GM21526 (cell line): Measurements from ENCODE around the gene ELMOD1.
"Not testable (repeated sequence)": the region's sequence is repeated elsewhere in the genome, so short reads cannot be mapped to it uniquely, and the experiment has no call there.

Source experiments
- ATAC-seq: cut with Tn5 transposase; IDR thresholded peaks from one replicate; pipeline ENCODE4 v1.9.1; 2021; ENCODE audit warnings: moderate library complexity; ENCODE audit not compliant: unreplicated experiment, low FRiP score

ELMOD1 gene

DNA sequence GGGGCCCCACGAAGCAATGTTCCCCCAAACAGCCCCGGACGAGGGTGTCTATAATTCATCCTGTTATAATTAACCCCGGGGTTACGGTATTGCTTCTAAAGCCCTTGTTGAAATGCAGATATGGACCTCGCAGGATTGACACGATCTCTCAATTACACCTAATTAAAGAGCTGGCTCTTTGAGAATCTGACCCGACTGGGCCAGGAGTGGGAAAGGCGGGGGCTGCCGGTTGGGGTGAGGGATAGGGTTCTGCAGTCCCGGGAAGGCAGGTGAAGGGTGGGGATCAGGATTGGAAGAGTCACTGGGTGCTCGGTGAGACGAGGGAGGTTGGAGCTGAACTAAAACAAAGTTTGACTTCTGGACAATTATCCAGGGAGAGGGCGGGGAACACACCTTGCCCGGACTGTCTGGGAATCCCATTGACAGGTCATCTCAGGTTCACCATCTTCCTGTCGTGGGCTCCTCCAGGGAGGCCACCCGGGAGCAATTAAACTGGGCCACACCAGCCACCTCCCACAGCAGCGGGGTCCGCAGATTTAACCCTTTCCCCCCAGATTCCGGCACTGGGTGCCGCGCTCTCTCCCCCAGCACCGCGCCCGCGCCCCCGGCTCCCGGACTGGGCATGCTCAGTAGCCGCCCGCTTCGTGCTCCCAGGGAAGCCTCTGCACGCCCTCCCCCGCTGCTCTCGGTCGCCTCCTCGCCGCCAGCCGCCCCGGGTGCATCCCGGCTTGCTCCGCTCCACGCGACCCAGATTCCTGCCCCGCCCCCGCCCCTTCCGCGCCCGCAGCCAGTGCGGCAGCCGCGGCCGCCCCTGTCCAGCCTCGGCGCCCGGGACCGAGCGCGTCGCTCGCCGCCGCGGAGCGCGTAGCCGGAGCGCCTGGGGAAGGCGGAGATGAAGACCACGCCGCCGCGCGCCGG is at the start of gene ELMOD1:
Gene ELMOD1, plus strand, starts transcription at position 688 of the 918 bp plus-strand sequence. CDS start 27,043 bp downstream, outside the sequence.
- ATAC-seq, result peak; percentile 52

DNA sequence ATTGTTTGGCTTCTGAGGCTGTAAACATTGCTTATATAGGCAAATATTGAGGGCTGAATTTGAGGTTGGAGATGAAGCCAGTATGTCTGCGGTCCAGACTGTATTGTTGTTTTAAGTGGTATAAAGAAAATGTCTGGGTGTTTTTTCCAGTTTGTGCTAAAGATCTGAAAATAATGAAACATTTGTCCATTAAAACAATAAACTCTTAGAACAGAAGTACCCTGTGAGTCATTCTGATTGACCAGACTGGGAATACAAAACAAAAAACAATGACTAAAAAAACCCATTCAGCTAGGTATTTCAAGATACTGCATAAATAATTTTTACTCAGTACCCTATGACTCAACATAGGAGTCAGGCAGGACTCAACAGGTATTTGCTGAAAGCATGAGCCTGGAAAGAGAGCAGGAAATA is 45.8 kb upstream of the ELMOD1 start:
- no peak for ATAC-seq

DNA sequence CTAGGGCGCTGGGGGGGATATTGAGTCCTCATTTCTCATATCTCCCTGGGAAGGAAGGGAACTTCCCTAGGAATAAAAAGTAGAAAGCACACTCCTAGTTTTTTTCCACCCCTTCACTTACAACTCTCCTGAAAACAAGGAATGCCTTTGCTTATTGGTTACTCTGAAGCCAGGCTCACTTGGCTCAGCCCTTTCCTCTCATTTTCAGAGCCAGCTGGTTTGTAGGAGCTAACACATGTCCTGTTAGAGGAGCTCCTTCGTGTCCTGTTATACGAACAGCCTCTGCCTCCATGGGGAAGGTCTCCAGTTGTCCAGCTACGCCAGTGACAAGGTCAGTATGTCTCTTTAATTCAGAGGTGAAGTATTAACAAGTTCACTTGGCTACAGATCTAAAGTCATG is 43.0 kb upstream of the ELMOD1 start:
- ATAC-seq, result no peak

DNA sequence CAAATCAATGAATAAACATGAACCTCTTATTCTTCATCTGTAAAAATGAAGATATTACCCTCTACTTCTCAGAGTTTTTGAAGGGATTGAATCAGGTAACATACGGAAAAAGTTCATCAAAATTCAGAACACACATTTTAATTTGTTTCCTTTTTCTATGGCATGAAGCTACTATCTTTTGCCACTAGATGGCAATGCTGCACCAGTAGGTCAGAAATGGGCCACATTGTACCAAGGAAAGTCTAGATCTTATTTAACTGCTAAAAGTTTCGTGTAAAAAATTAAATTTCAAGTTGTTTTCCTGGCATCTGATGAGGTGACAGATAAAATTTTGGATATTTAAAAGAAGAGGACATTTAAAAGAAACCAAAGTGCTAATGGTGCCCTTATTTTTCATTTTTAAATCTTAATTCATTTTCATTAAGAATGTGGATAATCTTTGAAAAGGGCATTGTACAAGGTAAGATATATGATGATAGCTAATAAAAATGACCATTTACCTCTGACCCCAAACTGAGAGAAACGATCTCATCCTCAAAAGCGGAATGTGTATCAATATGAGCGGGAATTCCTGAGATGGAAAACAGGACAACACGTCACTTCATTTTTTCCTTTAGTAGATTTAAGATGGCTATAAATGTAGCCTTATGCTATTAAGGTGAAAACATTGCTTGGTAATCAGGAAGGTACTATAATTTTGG is 41.5 kb upstream of the ELMOD1 start:
- ATAC-seq, result no peak

DNA sequence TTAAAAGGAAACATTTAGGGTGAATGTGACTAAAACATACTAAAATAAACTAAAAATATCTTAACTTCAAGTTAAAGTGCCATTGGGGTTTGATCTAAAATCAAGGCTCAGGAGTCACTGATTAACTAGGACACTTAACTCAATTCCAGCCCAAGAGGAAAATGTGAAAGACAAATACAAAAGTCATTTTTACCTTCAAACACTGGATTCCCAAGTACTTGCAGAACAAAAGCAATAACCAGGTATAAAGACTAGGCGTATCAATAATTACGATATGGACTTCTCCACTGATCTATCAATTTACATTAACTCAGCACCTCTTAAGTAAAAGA is 41.0 kb upstream of the ELMOD1 start:
- no peak for ATAC-seq

DNA sequence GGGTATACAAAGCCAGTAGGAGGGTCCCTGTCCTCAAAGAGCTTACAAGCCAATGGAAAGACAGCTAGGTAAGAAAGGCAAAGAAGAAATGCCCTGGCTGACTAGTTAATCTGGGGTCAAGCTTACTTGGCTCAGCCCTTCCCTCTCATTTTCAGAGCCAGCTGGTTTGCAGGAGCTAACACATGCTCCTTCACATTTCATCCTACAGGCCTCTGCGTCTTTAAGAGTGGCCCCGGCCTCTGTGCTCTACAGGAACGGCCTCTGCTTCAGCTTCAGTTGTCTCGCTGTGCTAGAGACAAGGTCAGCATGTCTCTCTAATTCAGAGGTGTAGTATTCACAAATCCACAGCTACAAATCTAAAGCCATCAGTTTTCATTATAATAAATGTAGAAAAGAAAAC is 40.6 kb upstream of the ELMOD1 start:
- no peak for ATAC-seq

DNA sequence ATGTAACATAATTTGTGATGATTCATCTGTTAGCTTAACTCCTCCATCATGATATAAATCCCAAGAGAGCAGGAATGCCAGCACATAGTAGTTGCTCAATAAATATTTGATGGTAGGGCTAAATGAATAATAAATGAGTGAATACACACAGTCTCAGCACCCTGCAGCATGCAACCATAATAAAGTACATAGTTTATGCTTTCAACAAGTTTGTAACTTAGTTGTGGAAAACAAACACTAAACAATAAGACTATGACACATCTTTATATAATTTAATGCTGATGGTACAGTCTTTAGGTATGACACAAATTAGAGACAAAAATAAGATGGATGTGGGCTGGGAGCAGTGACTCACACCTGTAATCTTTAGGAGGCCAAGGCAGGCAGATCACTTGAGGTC is 29.3 kb upstream of the ELMOD1 start:
- no peak for ATAC-seq

DNA sequence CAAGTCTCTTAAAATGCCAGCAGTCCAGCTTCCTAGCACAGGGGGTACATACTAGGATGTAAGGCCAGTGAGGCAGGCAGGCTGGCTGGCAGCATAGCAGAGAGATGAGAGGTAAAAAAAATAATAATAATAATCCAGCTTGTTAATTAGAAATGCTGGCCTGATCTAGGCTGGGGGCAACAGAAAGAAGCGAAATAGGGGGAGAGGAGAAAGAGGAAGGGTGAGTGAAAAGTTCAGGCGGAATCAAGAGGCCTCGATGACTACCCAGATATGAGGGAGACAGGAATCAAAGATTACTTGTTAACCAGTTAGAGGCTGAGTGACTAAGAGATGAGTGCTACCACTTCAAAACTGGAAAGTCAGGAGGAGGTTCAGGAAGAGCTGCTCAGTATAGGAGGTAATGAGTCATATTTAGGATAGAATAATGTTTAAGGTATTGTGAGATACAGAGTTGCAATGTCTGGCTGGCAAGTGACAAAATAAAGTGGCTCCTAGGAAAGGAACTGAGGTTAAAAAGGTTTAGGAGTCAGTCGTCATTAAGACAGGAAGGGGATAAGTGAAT is 28.2 kb upstream of the ELMOD1 start:
- ATAC-seq, result no peak

DNA sequence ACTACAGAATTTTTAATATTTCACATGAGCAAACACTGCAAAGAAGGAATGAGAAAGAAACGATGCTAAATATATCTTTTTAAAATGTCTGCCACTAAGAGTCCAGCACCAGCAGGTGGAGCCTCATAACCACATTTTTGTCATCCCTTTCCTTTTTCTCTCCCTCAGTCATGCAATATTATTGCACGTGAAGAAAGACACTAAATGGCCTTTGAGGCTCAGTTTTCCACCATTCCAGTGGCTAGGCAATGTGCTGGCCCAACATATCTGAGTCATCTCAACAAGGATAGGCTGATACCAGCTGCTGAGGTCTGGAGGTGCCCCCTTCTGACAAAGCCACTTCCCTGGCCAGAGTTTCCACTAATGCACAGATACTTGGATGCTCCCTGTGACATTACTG is 27.2 kb upstream of the ELMOD1 start:
- ATAC-seq, result peak; percentile 42

DNA sequence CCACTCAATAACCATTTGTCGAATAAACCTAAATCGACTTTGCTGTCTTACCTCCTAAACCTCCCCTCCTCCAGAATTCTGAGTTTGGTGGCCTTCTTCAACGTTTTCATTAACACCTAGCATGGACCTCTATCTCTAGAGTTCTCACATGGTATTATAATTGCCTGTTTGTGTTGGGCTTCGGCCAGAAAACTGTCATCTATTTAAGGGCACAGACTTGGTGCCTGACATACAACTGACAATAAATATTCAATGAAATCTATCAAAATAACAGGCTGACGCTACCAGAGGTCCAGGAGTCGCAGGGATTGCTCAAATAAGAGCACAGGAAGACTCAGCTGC is 26.1 kb upstream of the ELMOD1 start:
- ATAC-seq, result no peak

DNA sequence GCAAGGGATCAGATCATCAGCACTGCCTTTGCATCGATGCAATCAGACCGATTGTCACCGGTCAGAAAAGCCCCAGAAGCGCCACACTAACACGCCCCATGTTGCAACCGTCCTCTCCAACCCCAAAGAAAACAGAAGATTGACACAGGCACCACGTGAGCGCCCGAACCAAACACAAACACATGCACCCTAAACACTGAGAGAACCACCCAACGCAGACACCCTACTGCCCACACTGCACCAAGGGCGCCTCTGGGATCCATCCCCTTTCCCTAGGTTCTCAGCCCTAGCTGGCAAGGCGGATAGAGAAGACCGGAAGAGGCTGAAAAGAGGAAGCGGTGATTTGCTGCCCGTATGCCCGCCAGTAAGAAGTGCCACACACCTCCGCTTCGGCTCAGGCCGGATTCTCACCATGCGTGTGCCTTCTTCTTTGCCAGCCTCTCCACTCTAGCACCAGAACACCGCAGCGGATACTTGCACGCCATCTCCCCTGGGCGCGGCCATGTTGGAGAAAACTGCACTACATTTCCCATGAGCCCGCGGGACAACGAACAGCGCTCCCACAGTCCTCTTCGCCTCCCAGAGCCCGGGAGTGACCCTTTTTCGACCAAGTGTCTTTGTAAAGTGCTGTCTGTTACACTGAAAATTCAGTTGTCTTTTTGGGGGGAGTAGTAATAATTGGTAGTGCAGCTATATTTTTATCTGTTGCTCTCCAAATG is 25.6 kb upstream of the ELMOD1 start, which contains the start of gene ALKBH8:
Gene ALKBH8, minus strand, starts transcription at position 517 of the 719 bp plus-strand sequence. CDS start 4,842 bp downstream, outside the sequence.
- ATAC-seq, result peak; percentile 71

DNA sequence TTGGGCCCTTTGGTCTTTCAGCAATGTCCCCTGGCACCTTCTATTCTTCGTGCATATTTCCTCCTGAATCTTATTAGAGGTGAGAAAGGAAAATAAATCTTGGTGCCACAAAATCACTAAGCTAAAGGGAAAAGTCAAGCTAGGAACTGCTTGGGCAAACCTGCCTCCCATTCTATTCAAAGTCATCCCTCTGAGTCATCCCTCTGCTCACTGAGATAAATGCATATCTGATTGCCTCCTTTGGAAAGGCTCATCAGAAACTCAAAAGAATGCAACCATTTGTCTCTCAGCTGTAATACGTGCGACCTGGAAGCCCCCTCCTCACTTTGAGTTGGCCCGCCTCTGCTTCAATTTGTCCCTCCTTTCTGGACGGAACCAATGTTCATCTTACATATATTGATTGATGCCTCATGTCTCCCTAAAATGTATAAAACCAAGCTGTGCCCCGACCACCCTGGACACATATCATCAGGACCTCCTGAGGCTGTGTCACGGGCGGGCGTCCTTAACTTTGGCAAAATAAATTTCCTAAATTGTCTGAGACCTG is 24.9 kb upstream of the ELMOD1 start:
- ATAC-seq, result not testable (repeated sequence)

DNA sequence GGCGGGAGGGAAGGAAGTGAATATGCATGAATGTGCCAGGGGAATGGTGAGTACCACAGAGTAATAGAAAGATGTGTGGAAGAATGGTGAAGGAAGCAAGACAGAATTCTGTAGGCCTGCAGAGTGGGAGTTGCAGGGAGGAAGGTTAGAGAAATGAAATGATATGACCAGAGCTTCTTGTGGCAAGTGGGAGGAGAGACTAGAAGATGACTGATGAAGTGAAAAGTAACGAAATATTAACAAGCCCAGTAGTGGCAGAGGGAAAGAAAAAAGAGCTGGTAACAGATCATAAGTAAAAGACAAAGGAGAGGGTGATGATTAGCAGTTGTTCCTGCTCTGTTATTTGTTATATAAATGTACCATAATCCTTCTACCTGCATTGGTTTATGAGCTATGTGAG is 24.4 kb upstream of the ELMOD1 start:
- no peak for ATAC-seq

DNA sequence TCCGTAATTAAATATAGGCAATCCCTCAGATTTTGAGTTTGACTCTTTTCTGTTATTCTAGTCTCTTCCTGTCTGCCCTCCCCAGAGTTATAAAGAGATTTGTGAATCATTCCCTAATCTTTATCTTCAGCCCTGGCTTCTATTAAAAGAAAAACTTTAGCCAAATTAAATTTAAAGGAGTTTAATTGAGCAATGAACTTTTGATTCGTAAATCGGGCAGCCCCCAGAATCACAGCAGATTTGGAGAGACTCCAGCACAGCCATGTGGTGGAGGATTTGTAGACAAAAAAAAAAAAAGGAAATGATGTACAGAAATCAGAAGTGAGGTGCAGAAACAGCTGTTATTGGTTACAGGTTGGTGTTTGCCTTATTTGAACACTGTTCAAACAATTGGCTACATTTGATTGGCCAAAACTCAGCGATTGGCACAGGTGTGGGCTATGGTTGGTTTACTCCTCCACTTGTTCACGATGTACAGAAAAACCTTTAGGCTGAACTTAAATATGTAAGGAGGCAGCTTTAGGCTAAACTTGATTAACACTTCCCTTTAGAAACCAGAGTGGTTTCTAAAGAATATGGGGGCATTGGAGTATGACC is 23.1 kb upstream of the ELMOD1 start:
- ATAC-seq, result peak; percentile 33

DNA sequence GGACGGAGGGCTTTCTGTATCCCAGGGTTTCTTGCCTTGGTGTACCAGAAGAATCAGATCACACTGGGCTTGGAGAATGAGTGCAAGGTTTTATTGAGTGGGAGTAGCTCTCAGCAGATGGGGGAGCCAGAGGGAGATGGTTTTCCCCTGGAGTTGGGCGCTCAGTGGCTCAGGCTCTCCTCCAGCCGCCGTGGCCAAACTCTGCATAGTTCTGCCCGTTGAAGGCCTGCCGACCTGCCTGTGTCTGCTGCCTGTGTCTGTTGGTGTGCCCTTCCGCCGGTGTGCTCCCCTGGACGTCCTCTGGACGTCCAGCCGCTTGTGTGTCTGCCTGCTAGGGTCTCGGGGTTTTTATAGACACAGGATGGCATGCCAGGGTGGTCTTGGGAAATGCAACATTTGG is 20.9 kb upstream of the ELMOD1 start:
- ATAC-seq, result no peak

DNA sequence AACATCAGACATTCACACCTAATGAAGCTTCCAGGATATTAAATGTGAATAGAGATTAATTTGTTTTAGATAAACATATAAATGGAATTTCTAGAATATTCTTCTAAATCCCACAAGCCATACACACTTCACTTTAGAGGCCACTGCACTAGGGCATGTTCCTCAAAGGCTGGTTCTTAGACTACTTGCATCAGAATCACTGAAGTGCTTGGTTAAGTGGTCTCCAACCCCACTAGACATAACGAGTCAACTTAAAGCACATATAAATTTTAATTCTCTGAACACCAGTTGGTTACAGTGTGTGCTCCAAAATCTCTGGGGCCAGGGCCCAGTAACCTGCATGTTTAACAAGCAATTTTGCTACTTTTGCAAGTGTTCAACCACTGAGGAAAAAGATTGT is 17.5 kb upstream of the ELMOD1 start:
- ATAC-seq, result no peak

DNA sequence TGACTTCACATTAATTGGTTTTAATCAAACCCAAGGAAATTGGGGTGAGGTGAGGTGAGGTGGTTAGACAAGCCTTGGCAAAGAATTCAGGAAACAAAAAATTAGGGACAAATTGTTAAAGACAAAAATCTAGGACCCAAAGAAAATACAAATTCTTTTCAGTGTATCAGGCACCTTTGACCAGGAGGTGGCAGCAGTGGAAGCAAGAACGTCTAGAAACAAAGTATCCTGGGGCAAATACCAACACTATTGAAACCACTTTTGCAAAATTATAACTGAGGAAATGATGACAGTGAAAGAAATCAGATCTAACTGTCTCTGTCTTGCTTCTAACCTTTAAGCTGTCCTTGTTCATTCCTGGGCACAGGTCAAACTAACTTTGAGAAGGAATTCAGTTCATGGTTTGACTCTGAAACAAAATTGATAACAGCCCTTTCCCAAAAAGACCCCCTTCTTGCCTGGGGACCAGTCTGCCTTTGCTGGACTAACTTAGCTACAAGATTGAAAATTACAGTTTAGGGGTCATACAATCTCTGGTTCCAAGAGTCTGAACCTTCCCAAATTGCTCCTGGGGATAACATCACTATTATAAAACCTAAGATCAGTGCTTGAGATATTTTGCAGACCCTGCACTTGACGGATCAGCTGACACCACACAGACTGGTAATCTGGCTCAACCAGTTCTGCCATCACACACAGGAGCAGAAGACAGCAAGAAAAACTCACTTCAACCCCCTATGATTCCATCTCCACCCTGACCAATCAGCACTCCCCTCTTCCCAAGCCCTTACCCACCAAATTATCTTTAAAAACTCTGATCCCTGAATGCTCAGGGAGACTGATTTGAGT is 14.2 kb upstream of the ELMOD1 start:
- ATAC-seq, result not testable (repeated sequence)

DNA sequence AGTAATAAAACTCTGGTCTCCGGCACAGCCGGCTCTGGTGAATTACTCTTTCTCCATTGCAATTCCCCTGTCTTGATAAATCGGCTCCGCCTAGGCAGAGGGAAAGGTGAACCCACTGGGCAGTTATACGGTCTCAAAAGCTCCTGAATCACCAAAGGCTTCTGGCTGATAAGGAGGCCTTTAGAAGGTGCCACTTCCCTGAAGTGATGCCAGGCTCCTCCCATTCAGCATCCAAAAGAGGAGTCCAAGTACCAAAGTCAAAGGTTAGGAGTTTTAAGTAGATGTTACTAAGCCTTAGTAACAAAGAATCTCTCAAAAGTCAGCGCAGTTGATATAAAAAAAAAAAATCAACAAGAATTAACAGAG is 13.6 kb upstream of the ELMOD1 start:
- ATAC-seq, result no peak

DNA sequence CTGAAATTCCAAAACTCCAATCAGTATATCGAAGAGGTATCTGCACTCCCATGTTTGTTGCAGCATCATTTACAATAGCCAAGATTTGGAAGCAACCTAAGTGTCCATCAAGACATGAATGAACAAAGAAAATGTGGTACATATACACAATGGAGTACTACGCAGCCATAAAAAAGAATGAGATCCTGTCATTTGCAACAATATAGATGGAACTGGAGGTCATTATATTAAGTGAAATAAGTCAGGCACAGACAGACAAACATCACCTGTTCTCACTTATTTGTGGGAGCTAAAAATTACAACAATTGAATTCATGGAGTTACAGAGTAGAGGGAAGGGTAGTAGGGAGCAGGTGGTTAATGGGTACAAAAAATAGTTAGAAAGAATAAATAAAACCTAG is 11.8 kb upstream of the ELMOD1 start:
- not testable (repeated sequence) for ATAC-seq
